Breast epithelium (tissue), 4 donors: Measurements from ENCODE around the gene FAM110D. TPM values are rescaled to one million over a fixed set of nuclear protein-coding genes. Genes with fewer than 3 reads are reported as not detected.

Source experiments
- DNase-seq, 2 donors: peaks; one replicate each; pipeline ENCODE4 v3.0.0-alpha.2; 2019; ENCODE audit warnings: low spot score in 2 of 2
- H3K27ac ChIP-seq, 2 donors: fragments of 200-600 bp; sonication (generic) in 1 of 2; one replicate each; pipeline ENCODE4 v1.5.1; 2016 to 2019; ENCODE audit warnings: mild to moderate bottlenecking in 1 of 2
- H3K27me3 ChIP-seq, 2 donors: fragments of 200-600 bp; sonication (generic) in 1 of 2; one replicate each; pipeline versions ENCODE4 v1.5.1 to v1.6.0; 2017 to 2019; ENCODE audit warnings: control low read depth in 1 of 2, mild to moderate bottlenecking in 1 of 2
- H3K36me3 ChIP-seq: fragments of 200-600 bp; one replicate; pipeline ENCODE4 v1.5.1; 2019
- H3K4me1 ChIP-seq, 2 donors: fragments of 200-600 bp; sonication (generic); one replicate each; pipeline ENCODE4 v1.5.1; 2016 to 2019; ENCODE audit warnings: control low read depth in 1 of 2
- H3K4me3 ChIP-seq, 3 donors: fragments of 200-600 bp; sonication (generic); 1 replicate in 2 of 3; 2 replicates in 1 of 3; pipeline ENCODE4 v1.5.1; 2016 to 2019; ENCODE audit warnings: mild to moderate bottlenecking in 3 of 3, moderate library complexity in 2 of 3
- H3K9me3 ChIP-seq, 2 donors: fragments of 200-600 bp; sonication (generic) in 1 of 2; one replicate each; pipeline ENCODE4 v1.5.1; 2016 to 2019; ENCODE audit warnings: control low read depth in 1 of 2
- POLR2A ChIP-seq: fragments of 450-650 bp; IDR thresholded peaks from one replicate; pipeline ENCODE4 v1.6.1; 2016; ENCODE audit warnings: antibody characterized with exemption, mild to moderate bottlenecking, moderate library complexity
- POLR2AphosphoS5 ChIP-seq, 3 donors: sonication (generic); formaldehyde crosslinking; IDR thresholded peaks; one replicate each; pipeline ENCODE4 v1.6.1; 2017; ENCODE audit warnings: antibody characterized with exemption in 3 of 3
- intact Hi-C: fragments of 100-400 bp; cut with DNase I; formaldehyde crosslinking; loops from one replicate; pipeline ENCODE4 v1.15.1; 2023; ENCODE audit warnings: low total_unique reads
- total RNA-seq, 3 donors: library from RNA; depleted of rRNA; stranded (reverse); fragments of >200 nt; gene quantifications; one replicate each; pipeline ENCODE4 v1.1.0, GENCODE V29; 2016
- TF ChIP-seq, protein P1 (sequence below), 3 donors: fragments of 450-650 bp; IDR thresholded peaks; one replicate each; pipeline ENCODE4 v1.5.1; 2016 to 2017; ENCODE audit warnings: antibody characterized with exemption in 3 of 3, mild to moderate bottlenecking in 3 of 3, moderate library complexity in 3 of 3

The FAM110D gene
- total RNA-seq, 3 donors from 2014 or later, result 3.4 to 9.1 (median 6.2) TPM

DNA sequence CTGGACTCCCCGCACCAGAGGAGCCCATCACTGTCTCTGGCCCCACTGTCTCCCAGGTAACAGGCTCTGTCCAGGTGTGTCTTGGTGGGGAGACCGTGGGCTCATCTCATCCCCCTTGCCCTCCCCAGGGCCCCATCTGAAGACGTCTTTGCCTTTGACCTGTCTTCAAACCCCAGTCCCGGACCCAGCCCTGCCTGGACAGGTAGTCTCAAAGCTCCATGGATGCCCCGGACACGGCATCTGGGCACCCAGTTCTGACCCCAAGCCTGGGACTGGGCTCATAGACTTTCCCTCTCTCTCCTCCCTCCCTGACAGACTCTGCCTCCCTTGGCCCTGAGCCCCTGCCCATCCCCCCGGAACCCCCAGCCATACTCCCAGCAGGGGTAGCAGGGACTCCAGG lies 25.2 kb downstream of the FAM110D start:
- H3K4me1 ChIP-seq, result no peaks in the 10 kb centered on the region
- H3K36me3 ChIP-seq, result no peaks in the 10 kb centered on the region
- no peak overlapping the region for H3K27ac ChIP-seq
- H3K9me3 ChIP-seq, result no peaks in the 10 kb centered on the region
- no peaks in the 10 kb centered on the region for H3K27me3 ChIP-seq
- intact Hi-C loops, result no loop called here
- TF ChIP-seq POLR2AphosphoS5 (IDR thresholded peaks at IDR 0.05) (no peak), POLR2A (no peak)
- TF ChIP-seq, protein P1, sequence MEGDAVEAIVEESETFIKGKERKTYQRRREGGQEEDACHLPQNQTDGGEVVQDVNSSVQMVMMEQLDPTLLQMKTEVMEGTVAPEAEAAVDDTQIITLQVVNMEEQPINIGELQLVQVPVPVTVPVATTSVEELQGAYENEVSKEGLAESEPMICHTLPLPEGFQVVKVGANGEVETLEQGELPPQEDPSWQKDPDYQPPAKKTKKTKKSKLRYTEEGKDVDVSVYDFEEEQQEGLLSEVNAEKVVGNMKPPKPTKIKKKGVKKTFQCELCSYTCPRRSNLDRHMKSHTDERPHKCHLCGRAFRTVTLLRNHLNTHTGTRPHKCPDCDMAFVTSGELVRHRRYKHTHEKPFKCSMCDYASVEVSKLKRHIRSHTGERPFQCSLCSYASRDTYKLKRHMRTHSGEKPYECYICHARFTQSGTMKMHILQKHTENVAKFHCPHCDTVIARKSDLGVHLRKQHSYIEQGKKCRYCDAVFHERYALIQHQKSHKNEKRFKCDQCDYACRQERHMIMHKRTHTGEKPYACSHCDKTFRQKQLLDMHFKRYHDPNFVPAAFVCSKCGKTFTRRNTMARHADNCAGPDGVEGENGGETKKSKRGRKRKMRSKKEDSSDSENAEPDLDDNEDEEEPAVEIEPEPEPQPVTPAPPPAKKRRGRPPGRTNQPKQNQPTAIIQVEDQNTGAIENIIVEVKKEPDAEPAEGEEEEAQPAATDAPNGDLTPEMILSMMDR (IDR thresholded peaks at IDR 0.05), result no peak
- no peak for DNase-seq
- H3K4me3 ChIP-seq, result no peak overlapping the region

DNA sequence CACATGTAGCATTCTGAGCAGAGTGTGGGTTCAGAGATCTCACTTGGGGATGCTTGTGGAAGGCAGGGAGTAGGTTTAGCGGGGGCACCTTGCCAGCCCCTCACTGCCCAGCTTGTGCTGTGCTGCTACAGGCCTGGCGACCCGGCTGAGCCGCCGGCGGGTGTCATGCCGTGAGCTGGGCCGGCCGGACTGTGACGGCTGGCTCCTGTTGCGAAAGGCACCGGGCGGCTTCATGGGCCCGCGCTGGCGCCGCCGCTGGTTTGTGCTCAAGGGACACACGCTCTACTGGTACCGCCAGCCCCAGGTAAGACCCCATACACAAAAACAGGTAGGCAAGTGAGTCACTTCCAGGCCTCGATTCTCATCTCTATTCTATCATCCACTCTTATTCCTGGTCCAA lies 26.0 kb downstream of the FAM110D start:
- Histone ChIP-seq H3K27ac (no peak overlapping the region), H3K9me3 (no peaks in the 10 kb centered on the region), H3K4me3 (no peak overlapping the region), H3K36me3 (no peaks in the 10 kb centered on the region), H3K4me1 (no peaks in the 10 kb centered on the region), H3K27me3 (no peaks in the 10 kb centered on the region)
- intact Hi-C loops, result no loop called here
- DNase-seq, result no peak
- TF ChIP-seq POLR2A, result no peak

DNA sequence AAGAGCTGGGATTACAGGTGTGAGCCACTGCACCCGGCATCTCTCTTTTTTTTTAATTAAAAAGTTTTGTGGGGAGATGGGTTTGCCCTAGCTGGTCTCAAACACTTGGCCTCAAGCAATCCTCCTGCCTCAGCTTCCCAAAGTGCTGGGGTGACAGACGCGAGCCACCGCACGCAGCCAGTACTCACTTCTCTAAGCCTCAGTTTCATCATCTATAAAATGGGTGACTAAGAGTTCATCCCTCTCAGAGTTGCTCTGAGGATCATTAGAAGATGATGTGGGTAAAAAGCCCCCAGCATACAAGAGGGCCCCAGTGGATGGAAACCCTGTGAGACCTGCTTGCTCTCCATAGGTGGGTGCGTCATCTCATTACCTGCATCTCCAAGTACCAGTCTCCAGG lies 29.0 kb downstream of the FAM110D start:
- H3K27me3 ChIP-seq, result no peaks in the 10 kb centered on the region
- TF ChIP-seq POLR2A (no peak), POLR2AphosphoS5 (IDR thresholded peaks at IDR 0.05) (no peak)
- TF ChIP-seq, protein P1 (IDR thresholded peaks at IDR 0.05), result no peak
- intact Hi-C loops, result no loop called here
- no peak overlapping the region for H3K4me3 ChIP-seq
- no peaks in the 10 kb centered on the region for H3K36me3 ChIP-seq
- no peak for DNase-seq
- H3K4me1 ChIP-seq, result no peaks in the 10 kb centered on the region
- H3K9me3 ChIP-seq, result no peaks in the 10 kb centered on the region
- H3K27ac ChIP-seq, result no peak overlapping the region

DNA sequence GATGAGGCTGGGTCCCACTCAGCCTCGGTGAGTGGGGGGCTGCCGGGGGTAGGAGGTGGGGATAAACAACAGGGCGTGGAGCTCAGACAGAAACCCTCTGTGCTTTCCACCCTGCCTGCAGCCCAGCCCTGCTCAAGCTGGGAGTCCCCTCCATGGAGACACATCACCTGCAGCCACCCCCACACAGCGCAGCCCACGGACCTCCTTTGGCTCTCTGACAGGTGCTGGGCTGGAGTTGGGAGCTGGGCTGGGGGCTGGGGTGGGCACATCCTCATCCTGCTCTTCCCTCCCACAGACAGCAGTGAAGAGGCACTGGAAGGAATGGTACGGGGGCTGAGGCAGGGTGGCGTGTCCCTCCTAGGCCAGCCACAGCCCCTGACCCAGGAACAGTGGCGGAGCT lies 29.6 kb downstream of the FAM110D start:
- no peaks in the 10 kb centered on the region for H3K36me3 ChIP-seq
- no peaks in the 10 kb centered on the region for H3K27me3 ChIP-seq
- no peak for DNase-seq
- no peak overlapping the region for H3K27ac ChIP-seq
- intact Hi-C loops, result no loop called here
- H3K9me3 ChIP-seq, result no peaks in the 10 kb centered on the region
- H3K4me1 ChIP-seq, result no peaks in the 10 kb centered on the region
- TF ChIP-seq POLR2A (no peak), POLR2AphosphoS5 (IDR thresholded peaks at IDR 0.05) (no peak)
- TF ChIP-seq, protein P1 (IDR thresholded peaks at IDR 0.05), result no peak
- H3K4me3 ChIP-seq, result no peak overlapping the region

DNA sequence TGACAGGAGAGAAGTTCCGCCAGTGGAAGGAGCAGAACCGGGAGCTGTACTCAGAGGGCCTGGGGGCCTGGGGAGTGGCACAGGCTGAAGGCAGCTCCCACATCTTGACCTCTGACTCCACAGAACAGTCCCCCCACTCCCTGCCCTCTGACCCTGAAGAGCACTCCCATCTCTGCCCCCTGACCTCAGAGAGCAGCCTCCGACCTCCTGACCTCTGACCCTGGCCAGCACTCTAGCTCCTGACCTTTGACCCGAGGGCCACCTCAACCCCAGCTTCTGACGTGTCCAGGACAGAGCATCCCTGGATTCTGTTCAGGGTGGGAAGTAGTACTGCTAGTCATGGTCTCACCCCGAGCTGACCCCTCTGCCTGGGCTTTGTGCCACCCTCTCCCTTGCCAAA lies 30.5 kb downstream of the FAM110D start:
- no peak for DNase-seq
- Histone ChIP-seq H3K36me3 (no peaks in the 10 kb centered on the region), H3K27me3 (no peaks in the 10 kb centered on the region), H3K4me3 (no peak overlapping the region), H3K4me1 (no peaks in the 10 kb centered on the region), H3K27ac (no peak overlapping the region), H3K9me3 (no peaks in the 10 kb centered on the region)
- intact Hi-C loops, result no loop called here
- TF ChIP-seq POLR2A, result no peak

DNA sequence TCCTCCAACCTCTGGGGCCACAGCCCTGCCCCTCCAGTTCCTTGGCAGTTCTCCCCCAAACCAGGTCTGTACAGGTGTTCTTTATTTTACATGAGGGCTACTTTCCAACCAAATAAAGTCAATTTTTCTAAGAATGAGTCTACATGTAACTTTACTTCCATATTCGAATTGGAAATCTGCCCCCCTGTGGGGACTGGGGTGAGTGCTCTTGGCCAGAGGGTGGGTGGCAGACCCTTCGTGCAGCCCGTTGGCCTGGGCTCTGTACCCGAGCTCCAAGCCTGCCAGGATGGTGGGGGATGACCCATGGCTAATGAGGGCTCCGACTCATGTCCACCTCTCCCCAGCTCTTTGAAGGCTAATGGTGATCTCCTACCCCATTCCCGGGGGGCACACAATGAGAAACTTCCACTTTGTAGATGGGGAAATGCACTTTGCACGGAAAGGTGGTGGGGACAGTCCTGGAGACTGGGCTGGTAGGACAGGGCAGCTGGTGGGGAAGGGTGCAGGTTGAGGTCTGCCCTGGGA lies 30.9 kb downstream of the FAM110D start:
- no peaks in the 10 kb centered on the region for H3K4me1 ChIP-seq
- H3K36me3 ChIP-seq, result no peaks in the 10 kb centered on the region
- no peaks in the 10 kb centered on the region for H3K9me3 ChIP-seq
- no peak for DNase-seq
- H3K4me3 ChIP-seq, result no peak overlapping the region
- H3K27me3 ChIP-seq, result no peaks in the 10 kb centered on the region
- TF ChIP-seq POLR2AphosphoS5 (IDR thresholded peaks at IDR 0.05), result no peak
- no peak for TF ChIP-seq POLR2A
- TF ChIP-seq, protein P1 (IDR thresholded peaks at IDR 0.05), result no peak
- intact Hi-C loops, result no loop called here
- no peak overlapping the region for H3K27ac ChIP-seq
